Dermis microvascular lymphatic vessel endothelial cell (primary cell): Measurements from ENCODE around the gene GLI3. TPM values are rescaled to one million over a fixed set of nuclear protein-coding genes. Genes with fewer than 3 reads are reported as not detected.
A peak's percentile ranks its signal among the peaks of the same experiment; 100 is the strongest.

Experiments used
- DNase-seq, 2 donors: peaks; one replicate each; pipeline versions ENCODE4 v3.0.0 to v3.0.0-alpha.2; 2010; ENCODE audit warnings: low read depth in 2 of 2
- total RNA-seq: library from RNA; depleted of rRNA; stranded (reverse); fragments of >200 nt; gene quantifications from 2 replicates; pipeline ENCODE4 v1.2.1, GENCODE V29; 2014

Gene GLI3
- total RNA-seq, 1 donor from 2014 or later = 0.26 TPM

- no peak for DNase-seq
These were observed 234.4 kb downstream of the GLI3 start for GRCh38 chr7:42002654-42003053.

- DNase-seq = no peak
These were observed 237.2 kb downstream of the GLI3 start for GRCh38 chr7:41999736-42000283.

GRCh38 chr7:41998041-41998440, 239.0 kb downstream of the GLI3 start:
- no peak for DNase-seq

GRCh38 chr7:41997151-41997550, 239.9 kb downstream of the GLI3 start:
- no peak for DNase-seq

- peak in 1 of 2 donors; percentile 45 for DNase-seq
These were observed 240.5 kb downstream of the GLI3 start for GRCh38 chr7:41996381-41997035.

- no peak for DNase-seq
These were observed 241.3 kb downstream of the GLI3 start for GRCh38 chr7:41995632-41996271.

- no peak for DNase-seq
These were observed 242.3 kb downstream of the GLI3 start for GRCh38 chr7:41994746-41995110.

GRCh38 chr7:41994036-41994745, 242.8 kb downstream of the GLI3 start:
- no peak for DNase-seq

- peak in 1 of 2 donors; percentile 80 for DNase-seq
These were observed 243.8 kb downstream of the GLI3 start for GRCh38 chr7:41992881-41993867.

GRCh38 chr7:41984888-41985287, 252.1 kb downstream of the GLI3 start:
- DNase-seq = peak in 1 of 2 donors; percentile 44

- no peak for DNase-seq
These were observed 255.7 kb downstream of the GLI3 start for GRCh38 chr7:41981046-41982040.

- peak in 1 of 2 donors; percentile 40 for DNase-seq
These were observed 257.1 kb downstream of the GLI3 start for GRCh38 chr7:41979834-41980307.

GRCh38 chr7:41978858-41979257, 258.2 kb downstream of the GLI3 start:
- no peak for DNase-seq

- DNase-seq = no peak
These were observed 259.3 kb downstream of the GLI3 start for GRCh38 chr7:41977661-41978060.

- DNase-seq = peak; percentile 15 to 57
These were observed 259.8 kb downstream of the GLI3 start for GRCh38 chr7:41977151-41977651.

GRCh38 chr7:41976411-41976810, 260.6 kb downstream of the GLI3 start:
- no peak for DNase-seq

GRCh38 chr7:41975849-41976248, 261.2 kb downstream of the GLI3 start:
- DNase-seq = no peak

- no peak for DNase-seq
These were observed 262.0 kb downstream of the GLI3 start for GRCh38 chr7:41974870-41975557.

GRCh38 chr7:41973202-41973730, 263.7 kb downstream of the GLI3 start:
- DNase-seq = no peak
